K562 (cell line): ENCODE results near the gene PFKP. TPM values are rescaled to one million over a fixed set of nuclear protein-coding genes. Genes with fewer than 3 reads are reported as not detected.

ENCODE experiments used
- EHMT2 ChIP-seq: fragments of 450-650 bp; IDR thresholded peaks from 2 replicates; pipeline ENCODE4 v1.6.1; 2018; ENCODE audit warnings: antibody characterized with exemption
- MAFG ChIP-seq: fragments of 450-650 bp; conservative IDR thresholded peaks from 2 replicates; pipeline ENCODE4 v1.6.1; 2016; ENCODE audit warnings: missing genetic modification characterization, missing compliant biosample characterization
- MCM3 ChIP-seq: fragments of 450-650 bp; IDR thresholded peaks from 2 replicates; pipeline ENCODE4 v1.6.1; 2016
- MCM5 ChIP-seq: fragments of 450-650 bp; IDR thresholded peaks from 2 replicates; pipeline ENCODE4 v1.6.1; 2016; ENCODE audit warnings: low read depth
- MCM7 ChIP-seq, 2 experiments: fragments of 450-650 bp; IDR thresholded peaks; 2 replicates each; pipeline ENCODE4 v1.6.1; 2016 to 2018
- NCOA2 ChIP-seq, 2 experiments: fragments of 450-650 bp; IDR thresholded peaks; 2 replicates each; pipeline ENCODE4 v1.6.1; 2018; ENCODE audit warnings: mild to moderate bottlenecking in 2 of 2, moderate library complexity in 1 of 2; ENCODE audit not compliant: partially characterized antibody in 2 of 2
- NFATC3 ChIP-seq: fragments of 450-650 bp; IDR thresholded peaks from 2 replicates; pipeline ENCODE4 v1.6.1; 2017; ENCODE audit warnings: mild to moderate bottlenecking
- PRDM10 ChIP-seq: fragments of 450-650 bp; IDR thresholded peaks from 2 replicates; pipeline ENCODE4 v1.6.1; 2018; ENCODE audit not compliant: partially characterized antibody
- SNIP1 ChIP-seq: fragments of 450-650 bp; IDR thresholded peaks from 2 replicates; pipeline ENCODE4 v1.7.1; 2017; ENCODE audit warnings: low read depth, mild to moderate bottlenecking
- TCF3 ChIP-seq: sonication (generic); formaldehyde crosslinking; IDR thresholded peaks from 2 replicates; pipeline ENCODE4 v1.4.0; 2020; ENCODE audit warnings: mild to moderate bottlenecking, missing genetic modification reagents
- TEAD4 ChIP-seq, 2 experiments: sonication (generic) in 1 of 2; formaldehyde crosslinking in 1 of 2; IDR thresholded peaks; 2 replicates each; pipeline versions ENCODE4 v1.6.1 to v1.8.0; 2012 to 2022; ENCODE audit warnings: borderline replicate concordance in 1 of 2, inconsistent platforms in 1 of 2, low read length in 1 of 2, mild to moderate bottlenecking in 1 of 2, missing genetic modification reagents in 1 of 2
- ZBTB40 ChIP-seq, 2 experiments: fragments of 450-650 bp in 1 of 2; sonication (generic) in 1 of 2; formaldehyde crosslinking in 1 of 2; IDR thresholded peaks; 2 replicates each; pipeline versions ENCODE4 v1.7.1 to v1.9.0; 2016 to 2022; ENCODE audit warnings: inconsistent platforms in 1 of 2, mild to moderate bottlenecking in 1 of 2, missing genetic modification reagents in 1 of 2
- ZNF398 ChIP-seq: fragments of 250-450 bp; sonication (Bioruptor Pico); IDR thresholded peaks from 2 replicates; pipeline ENCODE4 v1.8.0; 2021; ENCODE audit warnings: moderate library complexity, mild to moderate bottlenecking, inconsistent platforms
- ZNF79 ChIP-seq: fragments of 250-450 bp; sonication (Bioruptor Pico); IDR thresholded peaks from 2 replicates; pipeline ENCODE4 v1.4.0; 2020; ENCODE audit warnings: low read depth, mild to moderate bottlenecking, moderate library complexity
- ZSCAN29 ChIP-seq: fragments of 450-650 bp; IDR thresholded peaks from 2 replicates; pipeline ENCODE4 v1.6.1; 2017
- polyA plus RNA-seq, 8 experiments: library from polyadenylated mRNA; depleted of rRNA in 4 of 8; stranded (reverse) in 5 of 8; unstranded in 3 of 8; fragments of >200 nt; fragmentation: Nextera tagmentation in 2 of 8; fragmentation: Illumina TruSeq in 1 of 8; extraction: Ambion mirVana in 2 of 8; extraction: Trizol in 1 of 8; gene quantifications; 2 replicates each; pipeline versions ENCODE4 v1.2.1 to v1.2.3, GENCODE V29; 2011 to 2014; ENCODE audit warnings: inconsistent platforms in 1 of 8, missing spikeins in 1 of 8
- total RNA-seq, 7 experiments: library from RNA; depleted of rRNA in 6 of 7; stranded (reverse); fragments of >200 nt in 6 of 7; fragmentation: Illumina TruSeq in 2 of 7; extraction: Trizol in 2 of 7; gene quantifications; 2 replicates each; pipeline versions ENCODE4 v1.2.1 to v1.2.3, GENCODE V29; 2011 to 2021; ENCODE audit warnings: low replicate concordance in 1 of 7

Gene PFKP
- total and polyA plus RNA-seq, 9 of the 15 experiments (the other 6 are each of a cell fraction or from before 2014, with no cell fraction given): 23.5 to 116 (median 62.1) TPM

- TF ChIP-seq ZBTB40 (IDR thresholded peaks at IDR 0.05): no peak
- TF ChIP-seq ZBTB40 (CRISPR knock-in tag; IDR thresholded peaks at IDR 0.05): no peak
- TF ChIP-seq ZNF79 (CRISPR knock-in tag): no peak
- no peak for TF ChIP-seq MAFG (tag)
- no peak for TF ChIP-seq MCM3
- TF ChIP-seq ZNF398 (CRISPR knock-in tag): no peak
- TF ChIP-seq MCM5: no peak
- TF ChIP-seq SNIP1: no peak
- TF ChIP-seq MCM7 (IDR thresholded peaks at IDR 0.05): no peak
- no peak for TF ChIP-seq ZSCAN29
- TF ChIP-seq TCF3: peak; percentile 51; the same call in 1 of the 2 replicates
- TF ChIP-seq EHMT2: no peak
- TF ChIP-seq PRDM10: no peak
- TF ChIP-seq NFATC3: no peak
- peak; percentile 70 for TF ChIP-seq TEAD4 (IDR thresholded peaks at IDR 0.05; ENCODE audit: low read length)
- TF ChIP-seq TEAD4 (CRISPR knock-in tag; IDR thresholded peaks at IDR 0.05; ENCODE audit: borderline replicate concordance): no peak
- TF ChIP-seq NCOA2 (IDR thresholded peaks at IDR 0.05; ENCODE audit: partially characterized antibody in 2 of 2): no peak
Measured at GRCh38 chr10:3094609-3095036, 27.3 kb downstream of the PFKP start (continued).
